PC-9 (cell line): ENCODE data around the gene MTERF4. TPM values are rescaled to one million over a fixed set of nuclear protein-coding genes. Genes with fewer than 3 reads are reported as not detected.

Experiments
- BruUV-seq: library from RNA; stranded (reverse); fragments of 400-500 nt; replicated peaks from 2 replicates; lab custom pipeline; 2021; lab: Mats Ljungman, UMichigan
- CTCF ChIA-PET: fragments of 300-600 bp; sonication (Branson Sonifier 250); formaldehyde crosslinking; loops from one replicate; lab custom pipeline; 2022; ENCODE audit warnings: antibody characterized with exemption; lab: Charles Lee
- POLR2A ChIA-PET: fragments of 300-600 bp; sonication (Branson Sonifier 250); formaldehyde crosslinking; loops from one replicate; lab custom pipeline; 2022; ENCODE audit warnings: antibody characterized with exemption; ENCODE audit not compliant: unreplicated experiment; lab: Charles Lee
- DNase-seq, 2 experiments: peaks; one replicate each; pipeline versions ENCODE4 v3.0.0 to v3.0.0-alpha.2; 2015 to 2022; ENCODE audit warnings: mixed read lengths in 1 of 2
- H2AFZ ChIP-seq: fragments of 200-600 bp; sonication (generic); 2 replicates; pipeline ENCODE4 v1.8.1; 2017; ENCODE audit warnings: antibody characterized with exemption
- H3F3A ChIP-seq: fragments of 200-600 bp; sonication (generic); 2 replicates; pipeline ENCODE4 v1.8.1; 2017; ENCODE audit warnings: antibody characterized with exemption, mild to moderate bottlenecking, low read depth; ENCODE audit not compliant: insufficient read depth
- H3K27ac ChIP-seq: fragments of 200-600 bp; sonication (generic); 2 replicates; pipeline ENCODE4 v1.6.1; 2016; ENCODE audit warnings: mixed run types
- H3K27me3 ChIP-seq: fragments of 200-600 bp; sonication (generic); 2 replicates; pipeline ENCODE4 v1.6.1; 2016; ENCODE audit warnings: low read depth, mixed run types; ENCODE audit not compliant: insufficient read depth
- H3K36me3 ChIP-seq: fragments of 200-600 bp; sonication (generic); 2 replicates; pipeline ENCODE4 v1.6.1; 2016; ENCODE audit warnings: low read depth, mixed run types
- H3K4me1 ChIP-seq: fragments of 200-600 bp; sonication (generic); replicated peaks from 2 replicates; pipeline ENCODE4 v1.6.1; 2016; ENCODE audit warnings: mixed run types; ENCODE audit not compliant: insufficient read depth
- H3K4me2 ChIP-seq: fragments of 200-600 bp; sonication (generic); 2 replicates; pipeline ENCODE4 v1.6.1; 2017; ENCODE audit warnings: mixed run types
- H3K4me3 ChIP-seq: fragments of 200-600 bp; sonication (generic); 2 replicates; pipeline ENCODE4 v1.6.1; 2016; ENCODE audit warnings: mixed run types
- H3K79me2 ChIP-seq: fragments of 200-600 bp; sonication (generic); 2 replicates; pipeline ENCODE4 v1.6.1; 2017; ENCODE audit warnings: low read depth, mixed run types
- H3K9me2 ChIP-seq: fragments of 200-600 bp; sonication (generic); 2 replicates; pipeline ENCODE4 v1.8.1; 2017; ENCODE audit warnings: mild to moderate bottlenecking; ENCODE audit not compliant: insufficient read depth
- H3K9me3 ChIP-seq: fragments of 200-600 bp; sonication (generic); 2 replicates; pipeline ENCODE4 v1.8.1; 2016; ENCODE audit warnings: low read depth; ENCODE audit not compliant: insufficient read depth
- H4K20me1 ChIP-seq: fragments of 200-600 bp; sonication (generic); 2 replicates; pipeline ENCODE4 v1.8.1; 2017; ENCODE audit not compliant: insufficient read depth
- CTCF ChIP-seq: fragments of 200-600 bp; sonication (generic); conservative IDR thresholded peaks from 2 replicates; pipeline ENCODE4 v1.6.1; 2017; ENCODE audit warnings: mixed run types, antibody characterized with exemption, mild to moderate bottlenecking, moderate library complexity
- EZH2 ChIP-seq: fragments of 200-600 bp; sonication (generic); IDR thresholded peaks from 2 replicates; pipeline ENCODE4 v1.8.0; 2017; ENCODE audit warnings: antibody characterized with exemption, low read depth
- intact Hi-C: fragments of 100-400 bp; cut with micrococcal nuclease; formaldehyde crosslinking; loops from one replicate; pipeline ENCODE4 v1.10.0; 2022; ENCODE audit not compliant: unreplicated experiment
- total RNA-seq: library from RNA; stranded (reverse); gene quantifications from 2 replicates; pipeline ENCODE4 v1.2.3, GENCODE V29; 2021

Gene MTERF4
- total RNA-seq, 1 experiment from 2014 or later, result 42.8 TPM

- ChIA-PET POLR2A (no interaction called here), CTCF (no interaction called here)
- H2AFZ ChIP-seq, result no peak overlapping the region
- H3K27ac ChIP-seq, result no peak overlapping the region
- H3K4me2 ChIP-seq, result no peak overlapping the region
- H3K4me3 ChIP-seq, result no peak overlapping the region
- H4K20me1 ChIP-seq, result no peaks in the 10 kb centered on the region
- no TSS peak for BruUV-seq
- no peaks in the 10 kb centered on the region; the same call in 1 of the 2 replicates for H3F3A ChIP-seq
- no peaks in the 10 kb centered on the region for H3K27me3 ChIP-seq
- no peak for DNase-seq
- H3K9me2 ChIP-seq, result no peaks in the 10 kb centered on the region
- no peaks in the 10 kb centered on the region for H3K79me2 ChIP-seq
- TF ChIP-seq EZH2 (no peak), CTCF (no peak)
- H3K9me3 ChIP-seq, result no peaks in the 10 kb centered on the region; the same call in 1 of the 2 replicates
- peaks cover 13% of the 10 kb centered on the region for H3K36me3 ChIP-seq
- intact Hi-C loops, result no loop called here
- H3K4me1 ChIP-seq, result no peaks in the 10 kb centered on the region
Measured at GRCh38 chr2:241122376-241123002, 20.4 kb upstream of the MTERF4 start.

GRCh38 chr2:241121008-241121407, 18.9 kb upstream of the MTERF4 start:
- peaks cover 13% of the 10 kb centered on the region for H3K36me3 ChIP-seq
- H3K4me1 ChIP-seq, result no peaks in the 10 kb centered on the region
- intact Hi-C loops, result no loop called here

GRCh38 chr2:241120440-241120839, 18.4 kb upstream of the MTERF4 start:
- H3K4me2 ChIP-seq, result no peak overlapping the region
- DNase-seq, result no peak
- H3K36me3 ChIP-seq, result peaks cover 13% of the 10 kb centered on the region
- POLR2A ChIA-PET, result no interaction called here
- no peaks in the 10 kb centered on the region for H3K4me1 ChIP-seq
- no peak overlapping the region for H2AFZ ChIP-seq
- H3K79me2 ChIP-seq, result no peaks in the 10 kb centered on the region
- TF ChIP-seq EZH2 (no peak), CTCF (no peak)
- no peaks in the 10 kb centered on the region; the same call in 1 of the 2 replicates for H3K9me3 ChIP-seq
- no peak overlapping the region for H3K27ac ChIP-seq
- H3F3A ChIP-seq, result no peaks in the 10 kb centered on the region; the same call in 1 of the 2 replicates
- CTCF ChIA-PET, result no interaction called here
- intact Hi-C loops, result no loop called here
- H3K27me3 ChIP-seq, result no peaks in the 10 kb centered on the region
- no peaks in the 10 kb centered on the region for H4K20me1 ChIP-seq
- no peaks in the 10 kb centered on the region for H3K9me2 ChIP-seq
- H3K4me3 ChIP-seq, result no peak overlapping the region
- BruUV-seq, result no TSS peak

More at GRCh38 chr2:241121008-241121407, 18.9 kb upstream of the MTERF4 start:
- Histone ChIP-seq H3K4me2 (no peak overlapping the region), H3K4me3 (no peak overlapping the region), H3K9me2 (no peaks in the 10 kb centered on the region), H3K79me2 (no peaks in the 10 kb centered on the region), H3K27me3 (no peaks in the 10 kb centered on the region), H2AFZ (no peak overlapping the region), H4K20me1 (no peaks in the 10 kb centered on the region), H3K27ac (no peak overlapping the region), H3F3A (no peaks in the 10 kb centered on the region; the same call in 1 of the 2 replicates), H3K9me3 (no peaks in the 10 kb centered on the region; the same call in 1 of the 2 replicates)
- ChIA-PET CTCF (no interaction called here), POLR2A (interaction anchor here (0.7 kb wide), 1 partner anchor 573 kb away, joined by 4 read pairs; no protein-coding TSS in a partner anchor)
- no TSS peak for BruUV-seq
- TF ChIP-seq EZH2 (no peak), CTCF (no peak)
- DNase-seq, result no peak
